ENCODE results near the gene DTX2.

DNA sequence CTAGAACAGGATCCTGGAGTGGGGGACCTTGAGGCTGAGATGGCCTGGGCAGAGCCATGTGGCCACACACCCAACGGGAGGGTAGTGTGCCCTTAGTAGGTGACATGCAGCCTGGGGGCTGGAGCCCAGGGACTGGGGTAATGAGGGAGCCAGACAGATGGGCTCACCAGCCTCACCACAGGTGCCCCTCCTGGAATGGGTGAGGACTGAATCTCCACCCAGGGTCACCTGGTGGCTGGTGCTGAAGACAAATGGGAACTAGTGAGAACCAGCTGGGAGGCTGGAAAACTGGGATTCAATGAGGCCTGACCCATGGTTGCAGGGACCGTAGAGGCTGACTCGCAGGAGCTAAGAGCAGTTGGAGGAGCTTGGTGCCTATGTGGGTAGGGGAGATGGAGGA lies 30.7 kb upstream of the DTX2 start:
- TF ChIP-seq, protein P1, sequence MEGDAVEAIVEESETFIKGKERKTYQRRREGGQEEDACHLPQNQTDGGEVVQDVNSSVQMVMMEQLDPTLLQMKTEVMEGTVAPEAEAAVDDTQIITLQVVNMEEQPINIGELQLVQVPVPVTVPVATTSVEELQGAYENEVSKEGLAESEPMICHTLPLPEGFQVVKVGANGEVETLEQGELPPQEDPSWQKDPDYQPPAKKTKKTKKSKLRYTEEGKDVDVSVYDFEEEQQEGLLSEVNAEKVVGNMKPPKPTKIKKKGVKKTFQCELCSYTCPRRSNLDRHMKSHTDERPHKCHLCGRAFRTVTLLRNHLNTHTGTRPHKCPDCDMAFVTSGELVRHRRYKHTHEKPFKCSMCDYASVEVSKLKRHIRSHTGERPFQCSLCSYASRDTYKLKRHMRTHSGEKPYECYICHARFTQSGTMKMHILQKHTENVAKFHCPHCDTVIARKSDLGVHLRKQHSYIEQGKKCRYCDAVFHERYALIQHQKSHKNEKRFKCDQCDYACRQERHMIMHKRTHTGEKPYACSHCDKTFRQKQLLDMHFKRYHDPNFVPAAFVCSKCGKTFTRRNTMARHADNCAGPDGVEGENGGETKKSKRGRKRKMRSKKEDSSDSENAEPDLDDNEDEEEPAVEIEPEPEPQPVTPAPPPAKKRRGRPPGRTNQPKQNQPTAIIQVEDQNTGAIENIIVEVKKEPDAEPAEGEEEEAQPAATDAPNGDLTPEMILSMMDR (IDR thresholded peaks at IDR 0.05; ENCODE audit: poor library complexity) = no peak
- TF ChIP-seq EZH2phosphoT487 (IDR thresholded peaks at IDR 0.05; ENCODE audit: low read depth, severe bottlenecking, unreplicated experiment) (no peak), EZH2 (IDR thresholded peaks at IDR 0.05; ENCODE audit: borderline replicate concordance) (no peak)

Measured in hepatocyte (in vitro differentiated cells).